ENCODE results near the gene C1orf50. TPM values are rescaled to one million over a fixed set of nuclear protein-coding genes. Genes with fewer than 3 reads are reported as not detected.

Gene C1orf50
- total RNA-seq, 2 experiments from 2014 or later: 5.9 to 6.9 TPM

DNA sequence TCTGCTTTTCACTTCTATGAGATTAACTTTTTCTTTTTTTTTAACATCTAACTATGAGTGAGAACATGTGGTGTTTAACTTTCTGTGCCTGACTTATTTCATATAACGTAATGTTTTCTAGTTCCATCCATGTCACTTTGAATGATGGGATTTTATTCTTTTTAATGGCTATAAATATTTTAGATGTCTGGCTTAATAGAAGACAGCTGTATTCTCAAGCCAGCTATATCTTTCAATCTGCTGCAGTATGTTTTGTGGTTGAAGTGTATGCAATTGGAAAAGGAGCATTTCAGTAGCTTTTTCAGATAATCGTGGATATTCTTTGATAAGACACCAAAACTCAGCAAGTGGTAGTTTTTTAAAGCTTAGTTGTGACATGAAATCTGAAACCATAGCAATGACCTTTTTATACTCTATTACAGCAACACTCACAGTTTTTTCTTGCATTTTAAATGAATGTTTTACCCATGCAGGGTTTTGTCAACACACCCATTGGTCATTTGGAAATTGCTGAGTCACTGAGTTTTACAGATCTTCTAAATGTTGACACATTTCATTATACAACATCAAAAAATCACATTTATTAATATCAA lies 55.8 kb downstream of the C1orf50 start:
- CTCF ChIA-PET: interaction anchor here (0.8 kb wide), 1 partner anchor 23 kb away, joined by 3 read pairs; the partner anchor contains the start of gene ZNF691
- POLR2A ChIA-PET: no interaction called here

DNA sequence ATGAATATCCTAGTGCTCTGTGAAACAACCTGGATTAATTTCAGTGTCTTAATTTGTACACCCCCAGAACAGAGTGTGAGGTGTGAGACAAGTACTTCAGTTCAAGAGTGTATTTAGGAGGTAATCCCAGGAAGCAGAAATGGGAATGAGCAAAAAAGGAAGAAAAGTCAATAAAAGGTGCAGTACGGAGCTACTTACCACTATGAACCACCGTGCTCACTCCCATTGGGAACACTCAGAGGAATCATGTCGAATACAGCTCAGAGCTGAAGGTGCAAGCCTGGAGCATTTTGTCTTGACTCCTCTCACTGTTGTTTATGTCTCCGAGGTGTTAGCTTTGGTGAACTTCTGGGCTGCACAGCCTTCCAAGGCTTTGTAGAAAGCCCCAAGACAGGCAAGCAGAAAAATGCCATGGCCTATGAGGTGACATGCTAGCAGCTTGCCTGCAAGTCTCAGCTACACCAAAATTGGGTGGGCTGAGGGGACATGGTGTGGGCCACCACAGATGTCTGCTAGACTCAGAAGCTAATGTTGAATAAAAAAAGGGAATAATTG lies 57.5 kb downstream of the C1orf50 start:
- CTCF ChIA-PET: interaction anchor here (1.0 kb wide), 1 partner anchor 21 kb away, joined by 5 read pairs; the partner anchor contains the start of gene ZNF691
- POLR2A ChIA-PET: no interaction called here

GRCh38 chr1:42825036-42825851 lies 58.2 kb downstream of the C1orf50 start:
- POLR2A ChIA-PET: no interaction called here
- CTCF ChIA-PET: interaction anchor here (1.0 kb wide), 1 partner anchor 21 kb away, joined by 5 read pairs; the partner anchor contains the start of gene ZNF691

Other genes with a start within 250 kb of the C1orf50 start
- 100 to 1,000 TPM; 109 to 120 TPM for gene PPIH, start 108.8 kb upstream of the C1orf50 start, total RNA-seq
- 1,000 to 10,000 TPM; 1,420 to 1,437 TPM for gene YBX1, start 84.8 kb upstream of the C1orf50 start, total RNA-seq
- gene CLDN19, start 27.0 kb upstream of the C1orf50 start, total RNA-seq: not detected
- 10 to 100 TPM; 31.5 to 35.5 TPM for gene P3H1, start 221 bp upstream of the C1orf50 start, total RNA-seq
- gene TMEM269, start 17.7 kb downstream of the C1orf50 start, total RNA-seq: under 1 TPM in 1 of 2 experiments, not detected in 1; 0.13 TPM
- gene ERMAP, start 49.9 kb downstream of the C1orf50 start, total RNA-seq: 1 to 10 TPM; 2.5 to 3.0 TPM
- 10 to 100 TPM; 11.8 to 11.9 TPM for gene SVBP, start 50.1 kb downstream of the C1orf50 start, total RNA-seq
- gene ZNF691, start 79.4 kb downstream of the C1orf50 start, total RNA-seq: 10 to 100 TPM; 12.0 to 12.2 TPM
- 100 to 1,000 TPM; 168 to 170 TPM for gene SLC2A1, start 191.6 kb downstream of the C1orf50 start, total RNA-seq